ENCODE data around the gene SELENOV. TPM values are rescaled to one million over a fixed set of nuclear protein-coding genes. Genes with fewer than 3 reads are reported as not detected.

SELENOV gene
- total and polyA plus RNA-seq, 9 of the 15 experiments (the other 6 are each of a cell fraction or from before 2014, with no cell fraction given) = 0.04 to 0.09 (median 0.06) TPM; not detected in 4

DNA sequence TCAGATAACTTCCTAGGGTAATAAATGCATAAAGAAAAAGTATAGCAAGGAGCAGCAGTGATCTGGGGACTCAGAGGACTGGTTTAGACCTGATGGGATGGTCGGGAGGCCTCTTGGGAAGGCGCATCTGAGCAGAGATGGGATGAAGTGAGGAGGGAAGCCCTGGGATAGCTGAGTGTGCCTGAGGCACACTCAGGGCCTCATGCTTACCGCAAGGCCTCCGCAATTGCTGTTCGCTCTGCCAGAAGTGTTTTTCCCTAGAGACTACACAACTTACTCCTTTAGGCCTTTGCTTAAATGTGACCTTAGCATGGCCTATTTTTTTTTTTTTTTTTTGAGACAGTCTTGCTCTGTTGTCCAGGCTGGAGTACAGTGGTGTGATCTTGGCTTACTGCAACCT, 20.3 kb upstream of the SELENOV start (continued):
- TF ChIP-seq ZNF184 (CRISPR knock-in tag; IDR thresholded peaks at IDR 0.05) (no peak), KLF16 (IDR thresholded peaks at IDR 0.05) (no peak)

DNA sequence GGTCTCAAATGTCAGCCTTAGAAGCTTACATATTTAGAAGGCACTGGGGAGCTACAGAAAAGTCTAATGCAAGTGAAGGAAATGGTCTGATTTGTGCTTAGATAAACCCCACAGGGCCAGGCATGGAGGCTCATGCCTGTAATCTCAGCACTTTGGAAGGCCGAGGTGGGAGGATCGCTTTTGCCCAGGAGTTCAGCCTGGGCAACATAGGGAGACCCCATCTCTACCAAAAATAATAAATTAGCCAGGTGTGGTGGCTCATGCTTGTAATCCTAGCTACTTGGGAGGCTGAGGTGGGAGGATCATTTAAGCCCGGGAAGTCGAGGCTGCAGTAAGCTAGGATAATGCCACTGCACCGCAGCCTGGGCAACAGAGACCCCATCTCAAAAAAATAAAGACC, 18.9 kb upstream of the SELENOV start:
- H3K4me1 ChIP-seq (replicated peaks in 1 of 2; ENCODE audit: control insufficient read depth in 2 of 2, insufficient read depth in 2 of 2, low read length in 2 of 2) = peaks cover 6 to 20% of the 10 kb centered on the region in 2 experiments; a peak in 4 of 5 replicates
- no peaks in the 10 kb centered on the region for H3K27me3 ChIP-seq (ENCODE audit: control insufficient read depth in 2 of 2, insufficient read depth in 2 of 2, low read length in 2 of 2)
- no peaks in the 10 kb centered on the region for H4K20me1 ChIP-seq (replicated peaks; ENCODE audit: control insufficient read depth, insufficient read depth, low read length)
- H3K27ac ChIP-seq (ENCODE audit: extremely low read depth, low read depth, low read length) = no peak overlapping the region
- H3K9ac ChIP-seq (ENCODE audit: insufficient read depth in 1 of 2, low read depth in 2 of 2, low read length in 2 of 2) = no peak overlapping the region
- H2AFZ ChIP-seq (ENCODE audit: low read depth, low read length) = no peak overlapping the region
- FAIRE-seq (no peak), DNase-seq (ENCODE audit: extremely low read depth in 1 of 4, low spot score in 3 of 4) (no peak), ATAC-seq (no peak)
- no peaks in the 10 kb centered on the region for H3K9me3 ChIP-seq (replicated peaks; ENCODE audit: control insufficient read depth, insufficient read depth, low read depth, low read length)
- ChIA-PET CTCF (ENCODE audit: low intra/inter-chr PET ratio) (no interaction called here), POLR2A (interaction anchor here (0.6 to 1.2 kb wide), 2 partner anchors 15 to 78 kb away, joined by 3 read pairs; partner anchors contain the start of gene TIMM50)
- intact Hi-C loops (cut with micrococcal nuclease) (loop anchor here (5.0 kb wide), 1 partner anchor 176 kb away; no protein-coding TSS in a partner anchor), in situ Hi-C loops (cut with MboI) (no loop called here)
- no peak overlapping the region for H3K4me3 ChIP-seq
- TF ChIP-seq BCLAF1 (IDR thresholded peaks at IDR 0.05; ENCODE audit: borderline replicate concordance in 1 of 2, control insufficient read depth in 1 of 2, low read depth in 2 of 2, low read length in 1 of 2) = no peak
- no peak for TF ChIP-seq HOXB6 (CRISPR knock-in tag; IDR thresholded peaks at IDR 0.05; ENCODE audit: borderline replicate concordance)
- TF ChIP-seq, protein P1, sequence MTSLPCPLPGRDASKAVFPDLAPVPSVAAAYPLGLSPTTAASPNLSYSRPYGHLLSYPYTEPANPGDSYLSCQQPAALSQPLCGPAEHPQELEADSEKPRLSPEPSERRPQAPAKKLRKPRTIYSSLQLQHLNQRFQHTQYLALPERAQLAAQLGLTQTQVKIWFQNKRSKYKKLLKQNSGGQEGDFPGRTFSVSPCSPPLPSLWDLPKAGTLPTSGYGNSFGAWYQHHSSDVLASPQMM (CRISPR knock-in tag; IDR thresholded peaks at IDR 0.05) = no peak
- no peak for TF ChIP-seq ZMIZ1 (IDR thresholded peaks at IDR 0.05; ENCODE audit: low read depth in 2 of 2, low read length in 2 of 2)
- TF ChIP-seq ZNF668 (CRISPR knock-in tag; IDR thresholded peaks at IDR 0.05) = no peak
- TF ChIP-seq ZZZ3 (IDR thresholded peaks at IDR 0.05) = no peak
- TF ChIP-seq ZNF384 (IDR thresholded peaks at IDR 0.05; ENCODE audit: low read depth, low read length) = no peak
- no peak for TF ChIP-seq HCFC1 (IDR thresholded peaks at IDR 0.05; ENCODE audit: low read depth, low read length)
- no peak for TF ChIP-seq POLR3G (IDR thresholded peaks at IDR 0.05; ENCODE audit: extremely low read depth, insufficient read length, insufficient replicate concordance)
- no peak for TF ChIP-seq GABPB1 (CRISPR knock-in tag; IDR thresholded peaks at IDR 0.05)
- TF ChIP-seq KDM2B (CRISPR knock-in tag; IDR thresholded peaks at IDR 0.05) = no peak
- no peak for TF ChIP-seq KDM4B (IDR thresholded peaks at IDR 0.05; ENCODE audit: borderline replicate concordance in 2 of 2, low read depth in 1 of 2)
- no peak for TF ChIP-seq ZBTB7A (IDR thresholded peaks at IDR 0.05; ENCODE audit: borderline replicate concordance, control insufficient read depth, low read depth, low read length)
- H3K36me3 ChIP-seq (ENCODE audit: control insufficient read depth, insufficient read depth, low read length) = peaks cover 12% of the 10 kb centered on the region; the same call in 1 of the 3 replicates
- H3K4me2 ChIP-seq (ENCODE audit: insufficient read depth, low read length) = no peak overlapping the region
- H3K9me1 ChIP-seq (ENCODE audit: control insufficient read depth, insufficient read depth, low read length) = no peaks in the 10 kb centered on the region
- H3K79me2 ChIP-seq (ENCODE audit: control insufficient read depth, insufficient read depth, low read length) = no peaks in the 10 kb centered on the region
- no TSS peak for BruUV-seq (replicated peaks)
- 16% methylated on average over 5 of the region's 5 CpGs for WGBS (ENCODE audit: insufficient coverage, low coverage, missing lambda C conversion rate)

All from K562 (cell line).